Mesothelial cell of epicardium (in vitro differentiated cells): ENCODE data around the gene ATPAF2. TPM values are rescaled to one million over a fixed set of nuclear protein-coding genes. Genes with fewer than 3 reads are reported as not detected.

Experiments used
- DNase-seq, 2 experiments: peaks; one replicate each; pipeline ENCODE4 v3.0.0; 2021; ENCODE audit warnings: low spot score in 2 of 2; ENCODE audit not compliant: unreplicated experiment in 2 of 2
- H3K27ac Mint-ChIP-seq: 2 replicates; pipeline ENCODE4 v1.8.0; 2021; ENCODE audit warnings: mixed read lengths
- H3K27me3 Mint-ChIP-seq: 2 replicates; pipeline ENCODE4 v1.8.0; 2021; ENCODE audit warnings: low read depth, mixed read lengths
- H3K36me3 Mint-ChIP-seq: 2 replicates; pipeline ENCODE4 v1.8.0; 2021; ENCODE audit warnings: mixed read lengths
- H3K4me1 Mint-ChIP-seq: 2 replicates; pipeline ENCODE4 v1.8.0; 2021; ENCODE audit warnings: mixed read lengths
- H3K4me3 Mint-ChIP-seq: 2 replicates; pipeline ENCODE4 v1.8.0; 2021; ENCODE audit warnings: mild to moderate bottlenecking, moderate library complexity, mixed read lengths
- H3K9me3 Mint-ChIP-seq: 2 replicates; pipeline ENCODE4 v1.8.0; 2021; ENCODE audit warnings: mixed read lengths
- total RNA-seq: library from RNA; stranded (reverse); gene quantifications from 3 replicates; pipeline ENCODE4 v1.2.1, GENCODE V29; 2021
- TF ChIP-seq, protein P1 (sequence below): fragments of 200-600 bp; sonication (generic); IDR thresholded peaks from one replicate; pipeline ENCODE4 v1.5.0; 2021; ENCODE audit warnings: antibody characterized with exemption; ENCODE audit not compliant: unreplicated experiment

Gene ATPAF2
- total RNA-seq, 1 donor from 2014 or later, result 29.9 TPM

DNA sequence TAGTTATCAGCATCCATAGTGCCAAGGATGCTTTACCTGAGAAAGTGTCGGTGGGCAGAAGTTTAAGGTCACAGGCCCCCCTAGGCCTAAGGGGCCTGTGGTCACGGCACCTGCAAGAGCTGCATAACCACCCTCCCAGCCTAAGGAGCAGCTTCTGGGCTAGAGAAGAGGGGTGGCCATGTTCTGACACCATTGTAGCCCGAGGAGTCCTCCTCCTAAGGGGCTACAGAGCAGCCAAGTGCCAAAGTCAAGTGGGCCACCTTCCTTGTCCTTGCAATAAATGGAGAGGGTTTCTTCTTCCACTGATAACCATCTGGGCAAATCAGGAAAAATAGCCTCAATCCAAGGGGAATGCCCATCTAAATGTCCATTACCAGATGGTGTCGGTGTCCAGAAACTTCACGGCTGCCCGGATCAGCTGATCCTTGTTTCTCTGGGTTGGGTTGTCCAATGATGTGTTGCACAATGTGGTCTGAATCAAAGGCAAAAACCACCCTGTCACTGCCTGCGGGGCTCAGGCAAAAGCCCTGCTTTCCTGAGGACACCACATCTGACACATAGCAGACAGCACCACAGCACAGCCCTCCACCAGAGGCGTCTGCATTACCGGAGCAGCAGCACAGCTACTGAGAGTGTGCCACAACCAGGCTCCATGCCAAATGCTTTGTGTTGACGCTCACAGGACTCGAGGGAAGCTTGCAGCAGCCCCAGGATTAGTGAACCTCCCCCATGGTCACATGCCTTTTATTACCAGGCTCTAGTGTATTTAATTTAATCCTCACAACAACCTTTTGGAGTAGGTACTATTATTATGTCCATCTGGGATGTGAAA is 12.8 kb downstream of the ATPAF2 start:
- DNase-seq, result no peak
- no peak overlapping the region for H3K4me3 Mint-ChIP-seq
- TF ChIP-seq, protein P1, sequence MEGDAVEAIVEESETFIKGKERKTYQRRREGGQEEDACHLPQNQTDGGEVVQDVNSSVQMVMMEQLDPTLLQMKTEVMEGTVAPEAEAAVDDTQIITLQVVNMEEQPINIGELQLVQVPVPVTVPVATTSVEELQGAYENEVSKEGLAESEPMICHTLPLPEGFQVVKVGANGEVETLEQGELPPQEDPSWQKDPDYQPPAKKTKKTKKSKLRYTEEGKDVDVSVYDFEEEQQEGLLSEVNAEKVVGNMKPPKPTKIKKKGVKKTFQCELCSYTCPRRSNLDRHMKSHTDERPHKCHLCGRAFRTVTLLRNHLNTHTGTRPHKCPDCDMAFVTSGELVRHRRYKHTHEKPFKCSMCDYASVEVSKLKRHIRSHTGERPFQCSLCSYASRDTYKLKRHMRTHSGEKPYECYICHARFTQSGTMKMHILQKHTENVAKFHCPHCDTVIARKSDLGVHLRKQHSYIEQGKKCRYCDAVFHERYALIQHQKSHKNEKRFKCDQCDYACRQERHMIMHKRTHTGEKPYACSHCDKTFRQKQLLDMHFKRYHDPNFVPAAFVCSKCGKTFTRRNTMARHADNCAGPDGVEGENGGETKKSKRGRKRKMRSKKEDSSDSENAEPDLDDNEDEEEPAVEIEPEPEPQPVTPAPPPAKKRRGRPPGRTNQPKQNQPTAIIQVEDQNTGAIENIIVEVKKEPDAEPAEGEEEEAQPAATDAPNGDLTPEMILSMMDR, result no peak
- peaks cover 5% of the 10 kb centered on the region for H3K36me3 Mint-ChIP-seq
- no peak overlapping the region for H3K27ac Mint-ChIP-seq
- no peaks in the 10 kb centered on the region for H3K27me3 Mint-ChIP-seq
- H3K9me3 Mint-ChIP-seq, result no peaks in the 10 kb centered on the region
- peaks cover 17% of the 10 kb centered on the region for H3K4me1 Mint-ChIP-seq

DNA sequence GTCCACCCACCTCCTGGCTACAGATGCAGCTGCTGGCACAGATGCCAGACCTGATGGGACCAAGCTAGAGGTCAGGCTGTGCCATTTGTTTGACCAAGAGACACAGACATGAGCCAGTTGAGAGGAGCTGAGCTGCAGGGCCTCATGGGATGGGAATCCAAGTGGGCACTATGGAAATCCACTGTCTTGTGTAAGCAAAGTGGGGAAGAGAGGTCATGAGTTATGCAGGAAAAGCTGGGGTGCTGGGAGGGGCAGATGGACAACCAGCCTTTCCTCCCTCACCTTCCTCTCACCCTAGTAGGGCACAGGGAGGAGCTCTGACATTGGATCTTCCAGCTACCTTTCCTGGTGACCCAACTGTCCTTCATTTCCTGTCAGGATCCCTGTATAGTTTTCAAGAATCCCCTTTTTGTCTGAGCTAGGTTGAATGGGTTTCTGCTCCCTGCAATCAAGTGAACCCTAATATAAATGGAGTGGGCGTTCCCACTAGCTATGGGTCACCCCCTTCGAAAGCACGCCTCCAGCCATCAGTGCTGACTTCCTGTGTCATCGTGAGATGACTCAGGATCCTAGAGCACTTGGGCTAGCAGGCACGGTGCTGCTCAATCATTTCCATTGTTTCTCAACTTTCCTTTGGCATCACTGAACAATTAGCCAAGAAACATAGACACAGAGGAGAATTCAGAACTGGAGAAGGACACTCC is 13.6 kb downstream of the ATPAF2 start:
- H3K36me3 Mint-ChIP-seq, result peaks cover 5% of the 10 kb centered on the region
- no peaks in the 10 kb centered on the region for H3K9me3 Mint-ChIP-seq
- DNase-seq, result no peak
- no peak overlapping the region for H3K27ac Mint-ChIP-seq
- H3K4me3 Mint-ChIP-seq, result no peak overlapping the region
- TF ChIP-seq, protein P1, result no peak
- no peaks in the 10 kb centered on the region for H3K27me3 Mint-ChIP-seq
- peaks cover 17% of the 10 kb centered on the region for H3K4me1 Mint-ChIP-seq

DNA sequence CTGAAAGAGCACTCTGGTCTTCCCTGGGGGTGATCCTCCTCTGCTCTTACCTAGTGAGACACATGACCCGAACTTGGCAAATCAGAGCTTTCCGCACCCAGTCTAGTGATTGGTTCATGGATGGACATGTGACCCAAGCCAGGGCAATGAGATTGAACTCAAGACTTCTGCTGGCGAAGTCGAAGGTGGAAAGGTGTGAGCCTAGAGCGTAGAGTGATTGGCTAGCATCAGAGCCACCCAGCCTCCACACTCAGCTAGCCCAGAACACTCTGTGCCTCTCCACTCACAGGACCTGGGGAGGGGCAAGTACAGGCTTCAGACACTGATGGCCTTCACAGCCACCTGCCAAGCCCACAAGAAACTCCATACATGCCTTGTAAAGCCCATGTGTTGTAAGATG is 17.6 kb downstream of the ATPAF2 start:
- H3K27ac Mint-ChIP-seq, result no peak overlapping the region

DNA sequence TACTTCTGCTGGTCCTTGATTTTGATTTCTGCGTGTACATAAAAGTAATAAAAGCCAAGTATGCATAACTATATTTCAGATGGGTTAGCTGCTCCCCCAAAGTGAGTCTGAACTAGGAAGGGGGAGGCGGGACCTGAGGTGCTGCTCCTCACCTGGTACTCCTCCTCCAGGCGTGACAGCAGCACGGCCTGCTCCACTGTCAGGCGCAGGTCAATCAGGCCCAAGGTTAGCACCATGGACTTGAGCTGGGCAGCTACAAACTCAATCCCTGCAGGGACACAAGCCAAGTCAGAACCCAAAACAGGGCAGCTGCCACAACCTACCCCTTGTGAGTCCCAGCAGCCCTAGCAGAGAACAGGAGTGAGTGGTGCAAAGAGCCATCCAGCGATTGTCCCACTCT is 18.0 kb downstream of the ATPAF2 start:
- Mint-ChIP-seq H3K36me3 (peaks cover 5% of the 10 kb centered on the region), H3K27ac (peak overlapping the region; percentile 16), H3K9me3 (no peaks in the 10 kb centered on the region), H3K4me3 (no peak overlapping the region), H3K27me3 (no peaks in the 10 kb centered on the region), H3K4me1 (peaks cover 16% of the 10 kb centered on the region)
- no peak for DNase-seq
- TF ChIP-seq, protein P1, result no peak

More for the DNA sequence above, 17.6 kb downstream of the ATPAF2 start:
- Mint-ChIP-seq H3K4me1 (peaks cover 16% of the 10 kb centered on the region), H3K4me3 (no peak overlapping the region), H3K36me3 (peaks cover 5% of the 10 kb centered on the region), H3K9me3 (no peaks in the 10 kb centered on the region), H3K27me3 (no peaks in the 10 kb centered on the region)
- DNase-seq, result no peak
- TF ChIP-seq, protein P1, result no peak

DNA sequence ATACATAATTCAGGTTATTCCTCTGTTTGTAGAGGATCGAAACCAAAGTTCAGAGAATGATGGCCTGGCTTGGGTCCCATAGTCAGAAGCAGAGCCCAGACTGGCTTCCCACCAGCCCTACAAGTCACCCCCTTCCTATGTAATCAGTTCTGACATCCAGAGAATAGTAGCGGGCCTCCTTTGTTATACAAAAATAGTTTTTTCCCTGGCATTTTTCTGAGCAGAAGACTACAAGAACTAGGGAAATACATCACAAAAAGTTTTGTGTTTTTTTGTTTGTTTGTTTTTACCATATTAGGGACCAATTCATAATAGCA is 19.2 kb downstream of the ATPAF2 start:
- Mint-ChIP-seq H3K27ac (peak overlapping the region; percentile 47), H3K36me3 (peaks cover 6% of the 10 kb centered on the region), H3K4me3 (no peak overlapping the region), H3K4me1 (peaks cover 16% of the 10 kb centered on the region), H3K27me3 (no peaks in the 10 kb centered on the region), H3K9me3 (no peaks in the 10 kb centered on the region)
- TF ChIP-seq, protein P1, result no peak
- no peak for DNase-seq
